ENCODE results near the gene MMP21.

DNA sequence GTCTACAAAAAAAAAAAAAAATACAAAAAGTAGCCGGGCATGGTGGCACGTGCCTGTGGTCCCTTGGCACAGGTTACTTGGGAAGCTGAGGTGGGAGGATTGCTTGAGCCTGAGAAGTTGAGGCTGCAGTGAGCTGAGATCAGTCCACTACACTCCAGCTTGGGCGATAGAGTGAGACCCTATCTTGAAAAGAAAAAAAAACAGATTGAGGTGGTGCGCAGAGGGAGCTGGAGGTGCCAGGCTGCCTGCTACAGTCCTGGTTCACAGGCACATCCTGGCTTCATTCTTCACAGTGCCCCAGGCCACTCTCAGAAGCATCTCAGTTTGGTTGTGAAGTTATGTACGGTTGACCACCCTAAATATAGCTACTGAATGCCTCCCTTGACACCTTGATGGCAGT lies 4.8 kb downstream of the MMP21 start:
- TF ChIP-seq SIN3A (IDR thresholded peaks at IDR 0.05; ENCODE audit: borderline replicate concordance, insufficient read depth, low read length) (no peak), TAF1 (IDR thresholded peaks at IDR 0.05; ENCODE audit: borderline replicate concordance, insufficient read depth, low read length) (no peak)
